Activated CD8-positive, alpha-beta memory T cell treated with anti-CD3 and anti-CD28 coated beads, Interleukin-2, amount 10 ng/mL, durations not matched to agents 7 days and 5 days (primary cell): ENCODE results near the gene EFNA2. TPM values are rescaled to one million over a fixed set of nuclear protein-coding genes. Genes with fewer than 3 reads are reported as not detected.
"Not testable (repeated sequence)": the region's sequence is repeated elsewhere in the genome, so short reads cannot be mapped to it uniquely, and the experiment has no call there.

Experiments used
- ATAC-seq: fragments of 150-1000 bp; cut with Tn5 transposase; one replicate; pipeline ENCODE4 v1.10.0; 2021; ENCODE audit warnings: moderate library complexity
- CTCF ChIA-PET: fragments of 350-600 bp; sonication (Branson Sonifier 250); formaldehyde crosslinking; loops from one replicate; lab custom pipeline; 2021; ENCODE audit warnings: antibody characterized with exemption; lab: Charles Lee
- DNase-seq: peaks from one replicate; pipeline ENCODE4 v3.0.0-alpha.2; 2020
- H3K27ac Mint-ChIP-seq: one replicate; pipeline ENCODE4 v1.8.0; 2021; ENCODE audit warnings: mild to moderate bottlenecking, mixed read lengths
- H3K27me3 Mint-ChIP-seq: one replicate; pipeline ENCODE4 v1.8.0; 2021; ENCODE audit warnings: mixed read lengths
- H3K36me3 Mint-ChIP-seq: one replicate; pipeline ENCODE4 v1.8.0; 2021; ENCODE audit warnings: mild to moderate bottlenecking, mixed read lengths
- H3K4me1 Mint-ChIP-seq: one replicate; pipeline ENCODE4 v1.8.0; 2021; ENCODE audit warnings: mixed read lengths
- H3K4me3 Mint-ChIP-seq: one replicate; pipeline ENCODE4 v1.8.0; 2021; ENCODE audit warnings: mild to moderate bottlenecking, moderate library complexity, mixed read lengths
- H3K9me3 Mint-ChIP-seq: one replicate; pipeline ENCODE4 v1.8.0; 2022; ENCODE audit warnings: low read depth, mixed read lengths
- total RNA-seq, 2 experiments: library from RNA; stranded (reverse); gene quantifications; one replicate each; pipeline ENCODE4 v1.2.3, GENCODE V29; 2021

The EFNA2 gene
- total RNA-seq, 2 experiments from 2014 or later: not detected

DNA sequence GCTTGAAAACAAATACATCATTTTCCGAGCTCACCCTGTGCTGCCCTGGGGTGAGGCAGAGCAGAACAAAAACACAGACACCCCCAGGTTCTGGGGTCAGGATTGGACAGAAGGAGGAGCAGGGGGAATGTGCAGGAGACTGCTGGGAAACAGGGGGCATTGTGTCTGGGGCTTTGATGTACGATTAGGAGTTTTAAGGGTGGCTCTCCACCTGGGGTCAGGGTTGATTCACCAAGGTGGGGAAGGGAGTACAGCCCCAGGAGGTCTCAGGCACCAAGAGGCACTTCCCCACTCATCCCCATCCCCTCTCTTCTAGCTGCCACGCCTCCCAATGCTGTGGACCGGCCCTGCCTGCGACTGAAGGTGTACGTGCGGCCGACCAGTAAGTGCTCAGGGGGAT, 12.6 kb downstream of the EFNA2 start:
- Mint-ChIP-seq H3K4me1 (no peaks in the 10 kb centered on the region), H3K9me3 (no peaks in the 10 kb centered on the region), H3K27ac (no peak overlapping the region), H3K4me3 (no peak overlapping the region), H3K27me3 (peaks cover 4% of the 10 kb centered on the region), H3K36me3 (no peaks in the 10 kb centered on the region)
- DNase-seq: no peak
- CTCF ChIA-PET: no interaction called here
- ATAC-seq: no peak

GRCh38 chr19:1299801-1300200, 14.1 kb downstream of the EFNA2 start:
- H3K4me1 Mint-ChIP-seq: no peaks in the 10 kb centered on the region
- DNase-seq (no peak), ATAC-seq (no peak)
- H3K27ac Mint-ChIP-seq: no peak overlapping the region
- peaks cover under 1% of the 10 kb centered on the region for H3K27me3 Mint-ChIP-seq
- no peaks in the 10 kb centered on the region for H3K36me3 Mint-ChIP-seq
- no peaks in the 10 kb centered on the region for H3K9me3 Mint-ChIP-seq
- CTCF ChIA-PET: no interaction called here
- no peak overlapping the region for H3K4me3 Mint-ChIP-seq

DNA sequence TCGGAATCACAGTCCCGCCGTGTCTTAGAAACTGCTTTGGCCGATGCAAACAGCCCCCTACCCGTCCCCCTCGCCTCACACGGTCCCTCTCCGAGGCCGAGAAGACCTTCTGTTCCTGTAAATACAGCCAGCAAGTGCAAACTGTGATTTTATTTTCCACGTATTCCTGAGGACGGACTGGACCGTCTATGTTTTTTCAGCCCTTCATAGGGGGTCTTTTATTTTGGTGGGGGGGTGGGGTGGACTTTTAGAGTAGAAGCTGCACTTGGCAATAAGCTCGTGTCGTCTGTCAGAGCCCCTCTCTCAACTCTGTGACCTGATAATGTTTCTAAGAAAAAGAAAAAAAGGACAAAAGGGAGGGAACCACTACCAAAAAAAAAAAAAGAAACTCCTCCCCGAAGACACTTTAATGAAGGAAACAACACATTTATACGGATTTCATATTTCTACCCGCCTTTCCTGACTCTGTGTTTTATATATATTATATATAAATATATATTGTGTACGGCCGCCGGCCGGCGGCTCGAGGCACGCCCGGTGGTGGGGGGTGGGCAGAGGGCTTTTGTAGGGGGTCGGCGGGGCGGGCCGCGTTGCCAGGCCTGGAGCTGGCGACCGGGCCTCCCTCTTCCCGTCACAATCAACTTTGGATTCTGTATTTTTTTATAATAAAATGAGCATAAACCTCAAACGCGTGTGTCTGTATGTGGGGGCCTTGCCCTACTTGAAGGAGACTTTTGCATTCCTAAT, 15.2 kb downstream of the EFNA2 start:
- no peaks in the 10 kb centered on the region for H3K9me3 Mint-ChIP-seq
- no peak overlapping the region for H3K27ac Mint-ChIP-seq
- H3K4me3 Mint-ChIP-seq: no peak overlapping the region
- CTCF ChIA-PET: no interaction called here
- H3K27me3 Mint-ChIP-seq: no peaks in the 10 kb centered on the region
- H3K4me1 Mint-ChIP-seq: no peaks in the 10 kb centered on the region
- ATAC-seq (no peak), DNase-seq (no peak)
- H3K36me3 Mint-ChIP-seq: no peaks in the 10 kb centered on the region

- no peaks in the 10 kb centered on the region for H3K36me3 Mint-ChIP-seq
- DNase-seq: no peak
- H3K27ac Mint-ChIP-seq: no peak overlapping the region
- H3K4me1 Mint-ChIP-seq: no peaks in the 10 kb centered on the region
- no peak for ATAC-seq
- H3K9me3 Mint-ChIP-seq: no peaks in the 10 kb centered on the region
- CTCF ChIA-PET: interaction anchor here (1.1 kb wide), 1 partner anchor 152 kb away, joined by 5 read pairs; no protein-coding TSS in a partner anchor
- H3K4me3 Mint-ChIP-seq: no peak overlapping the region
- no peaks in the 10 kb centered on the region for H3K27me3 Mint-ChIP-seq
These were observed 17.0 kb downstream of the EFNA2 start for GRCh38 chr19:1302533-1303239.

- CTCF ChIA-PET: no interaction called here
- Mint-ChIP-seq H3K4me1 (no peaks in the 10 kb centered on the region), H3K27me3 (no peaks in the 10 kb centered on the region), H3K9me3 (no peaks in the 10 kb centered on the region), H3K4me3 (no peak overlapping the region), H3K27ac (no peak overlapping the region), H3K36me3 (no peaks in the 10 kb centered on the region)
- ATAC-seq: peak; percentile 9
- DNase-seq: no peak
These were observed 18.7 kb downstream of the EFNA2 start for GRCh38 chr19:1304197-1304924.

GRCh38 chr19:1305354-1305753, 19.7 kb downstream of the EFNA2 start:
- H3K9me3 Mint-ChIP-seq, H3K27me3 Mint-ChIP-seq, H3K36me3 Mint-ChIP-seq, ATAC-seq, H3K27ac Mint-ChIP-seq, CTCF ChIA-PET, DNase-seq, H3K4me3 Mint-ChIP-seq, H3K4me1 Mint-ChIP-seq: not testable (repeated sequence)

DNA sequence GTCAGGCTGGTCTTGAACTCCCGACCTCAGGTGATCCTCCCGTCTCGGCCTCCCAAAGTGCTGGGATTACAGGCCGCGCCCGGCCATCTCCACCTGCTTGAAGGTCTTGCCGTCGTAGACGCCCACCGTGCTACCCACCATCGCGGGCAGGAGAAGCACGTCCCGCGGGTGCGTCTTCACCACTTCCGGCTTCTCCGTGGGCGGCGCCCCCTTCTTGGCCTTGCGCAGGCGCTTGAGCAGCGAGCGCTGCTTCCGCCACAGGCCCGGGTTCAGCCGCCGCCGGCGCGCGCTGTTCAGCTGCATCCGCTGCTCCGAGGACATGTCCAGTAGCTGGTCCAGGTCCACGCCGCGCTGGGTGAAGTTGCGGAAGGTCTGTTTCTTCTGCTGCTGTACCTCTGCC, 21.6 kb downstream of the EFNA2 start:
- CTCF ChIA-PET: interaction anchor here (2.1 kb wide), 1 partner anchor 9 kb away, joined by 6 read pairs; no protein-coding TSS in a partner anchor

GRCh38 chr19:1307755-1308303, 22.2 kb downstream of the EFNA2 start:
- no peak overlapping the region for H3K4me3 Mint-ChIP-seq
- ATAC-seq: no peak

More for the DNA sequence above, 21.6 kb downstream of the EFNA2 start:
- no peak overlapping the region for H3K27ac Mint-ChIP-seq
- H3K36me3 Mint-ChIP-seq: no peaks in the 10 kb centered on the region
- H3K4me1 Mint-ChIP-seq: no peaks in the 10 kb centered on the region
- no peaks in the 10 kb centered on the region for H3K27me3 Mint-ChIP-seq
- DNase-seq: no peak
- no peak overlapping the region for H3K4me3 Mint-ChIP-seq
- no peaks in the 10 kb centered on the region for H3K9me3 Mint-ChIP-seq
- ATAC-seq: no peak

GRCh38 chr19:1308718-1309117, 23.0 kb downstream of the EFNA2 start:
- Mint-ChIP-seq H3K27ac (no peak overlapping the region), H3K9me3 (no peaks in the 10 kb centered on the region), H3K27me3 (no peaks in the 10 kb centered on the region), H3K4me3 (no peak overlapping the region), H3K4me1 (no peaks in the 10 kb centered on the region), H3K36me3 (no peaks in the 10 kb centered on the region)
- CTCF ChIA-PET: interaction anchor here (2.1 kb wide), 1 partner anchor 8 kb away, joined by 6 read pairs; no protein-coding TSS in a partner anchor
- DNase-seq: no peak
- no peak for ATAC-seq

More at GRCh38 chr19:1307755-1308303, 22.2 kb downstream of the EFNA2 start:
- no peaks in the 10 kb centered on the region for H3K27me3 Mint-ChIP-seq
- no peak overlapping the region for H3K27ac Mint-ChIP-seq
- CTCF ChIA-PET: interaction anchor here (2.1 kb wide), 1 partner anchor 9 kb away, joined by 6 read pairs; no protein-coding TSS in a partner anchor
- no peaks in the 10 kb centered on the region for H3K9me3 Mint-ChIP-seq
- no peaks in the 10 kb centered on the region for H3K4me1 Mint-ChIP-seq
- no peaks in the 10 kb centered on the region for H3K36me3 Mint-ChIP-seq
- DNase-seq: no peak

- no peaks in the 10 kb centered on the region for H3K9me3 Mint-ChIP-seq
- no peak overlapping the region for H3K27ac Mint-ChIP-seq
- ATAC-seq: no peak
- peaks cover 5% of the 10 kb centered on the region for H3K27me3 Mint-ChIP-seq
- no peak overlapping the region for H3K4me3 Mint-ChIP-seq
- H3K36me3 Mint-ChIP-seq: no peaks in the 10 kb centered on the region
- no peak for DNase-seq
- no peaks in the 10 kb centered on the region for H3K4me1 Mint-ChIP-seq
- CTCF ChIA-PET: no interaction called here
These were observed 24.5 kb downstream of the EFNA2 start for GRCh38 chr19:1309977-1310852.

DNA sequence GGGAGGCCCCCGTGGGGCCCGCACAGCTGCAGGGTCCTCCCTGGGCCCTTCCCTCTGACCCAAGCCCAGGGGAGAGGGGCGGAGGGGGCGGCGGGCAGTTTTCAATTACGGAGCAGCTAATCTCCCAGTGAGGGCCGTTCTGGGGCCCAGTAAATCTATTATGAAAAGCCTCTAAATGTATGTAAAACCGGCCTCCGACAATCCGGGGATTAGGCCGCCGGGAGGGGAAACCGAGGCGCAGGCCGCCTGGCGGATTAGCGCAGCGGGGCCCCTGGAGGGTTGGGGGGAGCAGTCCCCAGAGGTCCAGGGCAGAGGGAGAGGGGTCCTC, 25.1 kb downstream of the EFNA2 start:
- DNase-seq (no peak), ATAC-seq (no peak)
- Mint-ChIP-seq H3K4me3 (no peak overlapping the region), H3K27ac (no peak overlapping the region), H3K4me1 (no peaks in the 10 kb centered on the region), H3K36me3 (no peaks in the 10 kb centered on the region), H3K9me3 (no peaks in the 10 kb centered on the region), H3K27me3 (peaks cover 5% of the 10 kb centered on the region)
- CTCF ChIA-PET: interaction anchor here (1.5 kb wide), 1 partner anchor 27 kb away, joined by 3 read pairs; no protein-coding TSS in a partner anchor

- Mint-ChIP-seq H3K36me3 (no peaks in the 10 kb centered on the region), H3K9me3 (no peaks in the 10 kb centered on the region), H3K4me1 (no peaks in the 10 kb centered on the region), H3K27ac (no peak overlapping the region), H3K4me3 (no peak overlapping the region), H3K27me3 (peaks cover 9% of the 10 kb centered on the region)
- no peak for ATAC-seq
- DNase-seq: no peak
- CTCF ChIA-PET: interaction anchor here (1.5 kb wide), 1 partner anchor 26 kb away, joined by 3 read pairs; no protein-coding TSS in a partner anchor
These were observed 25.9 kb downstream of the EFNA2 start for GRCh38 chr19:1311543-1312091.
